ENCODE measurements around the gene CDH13.

DNA sequence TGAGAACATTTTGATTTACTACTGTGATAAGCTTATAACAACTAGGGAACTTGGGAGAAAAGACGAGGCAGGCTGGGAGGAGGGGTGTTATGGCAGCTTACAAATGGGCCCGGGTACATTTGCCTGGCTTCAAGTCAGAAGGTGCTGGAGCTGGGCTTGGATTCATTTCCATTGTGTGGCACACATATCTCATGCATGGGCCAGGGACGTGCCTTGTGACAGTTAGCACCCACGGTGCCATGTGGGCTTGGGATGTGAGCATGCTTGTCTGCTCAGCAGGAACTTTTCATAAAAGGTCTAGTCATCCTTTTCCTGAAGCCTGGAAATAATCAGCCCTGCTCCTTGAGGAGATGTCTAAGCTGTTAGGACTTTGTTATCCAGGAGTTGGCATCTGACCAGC is 572.2 kb downstream of the CDH13 start:
- no peak for TF ChIP-seq MYC (IDR thresholded peaks at IDR 0.05; ENCODE audit: borderline replicate concordance, low read length)
- TF ChIP-seq, protein P1, sequence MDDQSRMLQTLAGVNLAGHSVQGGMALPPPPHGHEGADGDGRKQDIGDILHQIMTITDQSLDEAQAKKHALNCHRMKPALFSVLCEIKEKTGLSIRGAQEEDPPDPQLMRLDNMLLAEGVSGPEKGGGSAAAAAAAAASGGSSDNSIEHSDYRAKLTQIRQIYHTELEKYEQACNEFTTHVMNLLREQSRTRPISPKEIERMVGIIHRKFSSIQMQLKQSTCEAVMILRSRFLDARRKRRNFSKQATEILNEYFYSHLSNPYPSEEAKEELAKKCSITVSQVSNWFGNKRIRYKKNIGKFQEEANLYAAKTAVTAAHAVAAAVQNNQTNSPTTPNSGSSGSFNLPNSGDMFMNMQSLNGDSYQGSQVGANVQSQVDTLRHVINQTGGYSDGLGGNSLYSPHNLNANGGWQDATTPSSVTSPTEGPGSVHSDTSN (IDR thresholded peaks at IDR 0.05): no peak
- no peak for TF ChIP-seq RFX5 (IDR thresholded peaks at IDR 0.05)
- TF ChIP-seq RAD21 (conservative IDR thresholded peaks at IDR 0.05 in 1 of 2, IDR thresholded peaks at IDR 0.05 in 1 of 2): no peak
- TF ChIP-seq, protein P2, sequence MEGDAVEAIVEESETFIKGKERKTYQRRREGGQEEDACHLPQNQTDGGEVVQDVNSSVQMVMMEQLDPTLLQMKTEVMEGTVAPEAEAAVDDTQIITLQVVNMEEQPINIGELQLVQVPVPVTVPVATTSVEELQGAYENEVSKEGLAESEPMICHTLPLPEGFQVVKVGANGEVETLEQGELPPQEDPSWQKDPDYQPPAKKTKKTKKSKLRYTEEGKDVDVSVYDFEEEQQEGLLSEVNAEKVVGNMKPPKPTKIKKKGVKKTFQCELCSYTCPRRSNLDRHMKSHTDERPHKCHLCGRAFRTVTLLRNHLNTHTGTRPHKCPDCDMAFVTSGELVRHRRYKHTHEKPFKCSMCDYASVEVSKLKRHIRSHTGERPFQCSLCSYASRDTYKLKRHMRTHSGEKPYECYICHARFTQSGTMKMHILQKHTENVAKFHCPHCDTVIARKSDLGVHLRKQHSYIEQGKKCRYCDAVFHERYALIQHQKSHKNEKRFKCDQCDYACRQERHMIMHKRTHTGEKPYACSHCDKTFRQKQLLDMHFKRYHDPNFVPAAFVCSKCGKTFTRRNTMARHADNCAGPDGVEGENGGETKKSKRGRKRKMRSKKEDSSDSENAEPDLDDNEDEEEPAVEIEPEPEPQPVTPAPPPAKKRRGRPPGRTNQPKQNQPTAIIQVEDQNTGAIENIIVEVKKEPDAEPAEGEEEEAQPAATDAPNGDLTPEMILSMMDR (IDR thresholded peaks at IDR 0.05): no peak
- no peak for TF ChIP-seq JUN (IDR thresholded peaks at IDR 0.05)
- TF ChIP-seq POLR2A (IDR thresholded peaks at IDR 0.05; ENCODE audit: low read length): no peak
- no peak for TF ChIP-seq EHF (CRISPR knock-in tag; IDR thresholded peaks at IDR 0.05)
- TF ChIP-seq HOXA7 (CRISPR knock-in tag; IDR thresholded peaks at IDR 0.05): no peak
- TF ChIP-seq, protein P3, sequence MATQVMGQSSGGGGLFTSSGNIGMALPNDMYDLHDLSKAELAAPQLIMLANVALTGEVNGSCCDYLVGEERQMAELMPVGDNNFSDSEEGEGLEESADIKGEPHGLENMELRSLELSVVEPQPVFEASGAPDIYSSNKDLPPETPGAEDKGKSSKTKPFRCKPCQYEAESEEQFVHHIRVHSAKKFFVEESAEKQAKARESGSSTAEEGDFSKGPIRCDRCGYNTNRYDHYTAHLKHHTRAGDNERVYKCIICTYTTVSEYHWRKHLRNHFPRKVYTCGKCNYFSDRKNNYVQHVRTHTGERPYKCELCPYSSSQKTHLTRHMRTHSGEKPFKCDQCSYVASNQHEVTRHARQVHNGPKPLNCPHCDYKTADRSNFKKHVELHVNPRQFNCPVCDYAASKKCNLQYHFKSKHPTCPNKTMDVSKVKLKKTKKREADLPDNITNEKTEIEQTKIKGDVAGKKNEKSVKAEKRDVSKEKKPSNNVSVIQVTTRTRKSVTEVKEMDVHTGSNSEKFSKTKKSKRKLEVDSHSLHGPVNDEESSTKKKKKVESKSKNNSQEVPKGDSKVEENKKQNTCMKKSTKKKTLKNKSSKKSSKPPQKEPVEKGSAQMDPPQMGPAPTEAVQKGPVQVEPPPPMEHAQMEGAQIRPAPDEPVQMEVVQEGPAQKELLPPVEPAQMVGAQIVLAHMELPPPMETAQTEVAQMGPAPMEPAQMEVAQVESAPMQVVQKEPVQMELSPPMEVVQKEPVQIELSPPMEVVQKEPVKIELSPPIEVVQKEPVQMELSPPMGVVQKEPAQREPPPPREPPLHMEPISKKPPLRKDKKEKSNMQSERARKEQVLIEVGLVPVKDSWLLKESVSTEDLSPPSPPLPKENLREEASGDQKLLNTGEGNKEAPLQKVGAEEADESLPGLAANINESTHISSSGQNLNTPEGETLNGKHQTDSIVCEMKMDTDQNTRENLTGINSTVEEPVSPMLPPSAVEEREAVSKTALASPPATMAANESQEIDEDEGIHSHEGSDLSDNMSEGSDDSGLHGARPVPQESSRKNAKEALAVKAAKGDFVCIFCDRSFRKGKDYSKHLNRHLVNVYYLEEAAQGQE (IDR thresholded peaks at IDR 0.05): no peak
- no peak for TF ChIP-seq EP300 (IDR thresholded peaks at IDR 0.05)
- no peak for TF ChIP-seq HOXB13 (CRISPR knock-in tag; IDR thresholded peaks at IDR 0.05; ENCODE audit: low read depth)
- TF ChIP-seq, protein P4, sequence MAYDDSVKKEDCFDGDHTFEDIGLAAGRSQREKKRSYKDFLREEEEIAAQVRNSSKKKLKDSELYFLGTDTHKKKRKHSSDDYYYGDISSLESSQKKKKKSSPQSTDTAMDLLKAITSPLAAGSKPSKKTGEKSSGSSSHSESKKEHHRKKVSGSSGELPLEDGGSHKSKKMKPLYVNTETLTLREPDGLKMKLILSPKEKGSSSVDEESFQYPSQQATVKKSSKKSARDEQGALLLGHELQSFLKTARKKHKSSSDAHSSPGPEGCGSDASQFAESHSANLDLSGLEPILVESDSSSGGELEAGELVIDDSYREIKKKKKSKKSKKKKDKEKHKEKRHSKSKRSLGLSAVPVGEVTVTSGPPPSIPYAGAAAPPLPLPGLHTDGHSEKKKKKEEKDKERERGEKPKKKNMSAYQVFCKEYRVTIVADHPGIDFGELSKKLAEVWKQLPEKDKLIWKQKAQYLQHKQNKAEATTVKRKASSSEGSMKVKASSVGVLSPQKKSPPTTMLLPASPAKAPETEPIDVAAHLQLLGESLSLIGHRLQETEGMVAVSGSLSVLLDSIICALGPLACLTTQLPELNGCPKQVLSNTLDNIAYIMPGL (CRISPR knock-in tag; IDR thresholded peaks at IDR 0.05; ENCODE audit: borderline replicate concordance): no peak
- TF ChIP-seq, protein P5, sequence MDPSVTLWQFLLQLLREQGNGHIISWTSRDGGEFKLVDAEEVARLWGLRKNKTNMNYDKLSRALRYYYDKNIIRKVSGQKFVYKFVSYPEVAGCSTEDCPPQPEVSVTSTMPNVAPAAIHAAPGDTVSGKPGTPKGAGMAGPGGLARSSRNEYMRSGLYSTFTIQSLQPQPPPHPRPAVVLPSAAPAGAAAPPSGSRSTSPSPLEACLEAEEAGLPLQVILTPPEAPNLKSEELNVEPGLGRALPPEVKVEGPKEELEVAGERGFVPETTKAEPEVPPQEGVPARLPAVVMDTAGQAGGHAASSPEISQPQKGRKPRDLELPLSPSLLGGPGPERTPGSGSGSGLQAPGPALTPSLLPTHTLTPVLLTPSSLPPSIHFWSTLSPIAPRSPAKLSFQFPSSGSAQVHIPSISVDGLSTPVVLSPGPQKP (IDR thresholded peaks at IDR 0.05; ENCODE audit: low read depth, low read length): no peak
